Stimulated activated CD4-positive, alpha-beta T cell treated with anti-CD3 and anti-CD28 coated beads, Interleukin-2, amount 100 ng/mL, for 4 hours (primary cell): Measurements from ENCODE around the gene HECTD4.
"Not testable (repeated sequence)": the region's sequence is repeated elsewhere in the genome, so short reads cannot be mapped to it uniquely, and the experiment has no call there.

ENCODE experiments used
- DNase-seq: peaks from one replicate; pipeline ENCODE4 v3.0.0-alpha.2; 2020; ENCODE audit warnings: low read depth

Gene HECTD4

DNA sequence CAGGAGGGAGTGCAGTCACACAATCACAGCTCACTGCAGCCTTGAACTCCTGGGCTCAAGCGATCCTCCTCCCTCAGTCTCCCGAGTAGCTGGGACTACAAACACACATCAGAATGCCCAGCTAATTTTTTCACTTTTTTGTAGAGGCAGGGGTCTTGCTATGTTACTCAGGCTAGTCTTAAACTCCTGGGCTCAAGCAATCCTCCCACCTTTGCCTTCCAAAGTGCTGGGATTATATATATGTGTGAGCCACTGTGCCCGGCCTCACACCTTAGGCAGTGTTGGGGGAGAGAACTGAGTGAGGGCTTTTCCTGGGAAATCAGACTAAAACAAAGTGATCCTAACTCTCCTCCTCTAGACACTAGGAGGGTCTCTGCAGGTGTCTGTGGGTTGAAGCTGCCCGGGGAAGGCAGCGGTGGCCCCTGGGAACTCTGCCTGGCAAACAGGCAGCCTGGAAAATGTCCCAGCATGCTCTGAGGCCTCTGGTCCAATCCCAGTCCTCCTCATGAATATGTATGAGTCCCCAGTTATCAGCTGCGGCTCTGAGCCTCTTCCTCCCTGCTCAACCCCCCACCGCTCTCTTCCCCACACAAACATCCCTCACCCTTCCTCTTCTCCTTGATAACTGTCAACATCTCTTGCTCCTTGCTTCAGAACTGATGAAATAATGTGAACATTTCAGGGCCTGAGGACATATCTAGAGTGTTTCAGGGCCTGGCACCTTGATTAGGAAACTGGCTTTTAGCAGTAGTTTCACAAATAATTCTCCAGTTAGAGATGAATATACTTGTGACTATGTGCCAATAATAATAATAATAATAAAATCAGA is 265.8 kb downstream of the HECTD4 start:
- no peak for DNase-seq

- DNase-seq: no peak
These were observed 266.8 kb downstream of the HECTD4 start for GRCh38 chr12:112115259-112116045.

- no peak for DNase-seq
These were observed 269.7 kb downstream of the HECTD4 start for GRCh38 chr12:112112409-112113133.

GRCh38 chr12:112111931-112112330 is 270.3 kb downstream of the HECTD4 start:
- no peak for DNase-seq

- DNase-seq: not testable (repeated sequence)
These were observed 271.2 kb downstream of the HECTD4 start for GRCh38 chr12:112110787-112111662.
